Activated T-helper 17 cell treated with anti-CD3 and anti-CD28 coated beads, Interleukin-2, amount 50 U/mL, for 72 hours (primary cell): ENCODE data around the gene SOCS6. TPM values are rescaled to one million over a fixed set of nuclear protein-coding genes. Genes with fewer than 3 reads are reported as not detected.

Source experiments
- ATAC-seq: fragments of 150-1000 bp; cut with Tn5 transposase; replicated peaks from 2 replicates; pipeline ENCODE4 v1.10.0; 2021; ENCODE audit warnings: mild to moderate bottlenecking, moderate library complexity
- H3K27ac Mint-ChIP-seq: one replicate; pipeline ENCODE4 v1.8.0; 2022; ENCODE audit warnings: mixed read lengths
- H3K27me3 Mint-ChIP-seq: one replicate; pipeline ENCODE4 v1.8.0; 2022; ENCODE audit warnings: mixed read lengths
- H3K36me3 Mint-ChIP-seq: one replicate; pipeline ENCODE4 v1.8.0; 2022; ENCODE audit warnings: low read depth, mild to moderate bottlenecking, mixed read lengths
- H3K4me1 Mint-ChIP-seq: one replicate; pipeline ENCODE4 v1.8.0; 2022; ENCODE audit warnings: mixed read lengths
- H3K4me3 Mint-ChIP-seq: one replicate; pipeline ENCODE4 v1.8.0; 2022; ENCODE audit warnings: mild to moderate bottlenecking, mixed read lengths
- H3K9me3 Mint-ChIP-seq: one replicate; pipeline ENCODE4 v1.8.0; 2022; ENCODE audit warnings: mixed read lengths
- total RNA-seq, 2 donors: library from RNA; stranded (reverse); gene quantifications; one replicate each; pipeline ENCODE4 v1.2.3, GENCODE V29; 2022

Gene SOCS6
- total RNA-seq, 2 donors from 2014 or later, result 0.58 to 1.6 TPM

DNA sequence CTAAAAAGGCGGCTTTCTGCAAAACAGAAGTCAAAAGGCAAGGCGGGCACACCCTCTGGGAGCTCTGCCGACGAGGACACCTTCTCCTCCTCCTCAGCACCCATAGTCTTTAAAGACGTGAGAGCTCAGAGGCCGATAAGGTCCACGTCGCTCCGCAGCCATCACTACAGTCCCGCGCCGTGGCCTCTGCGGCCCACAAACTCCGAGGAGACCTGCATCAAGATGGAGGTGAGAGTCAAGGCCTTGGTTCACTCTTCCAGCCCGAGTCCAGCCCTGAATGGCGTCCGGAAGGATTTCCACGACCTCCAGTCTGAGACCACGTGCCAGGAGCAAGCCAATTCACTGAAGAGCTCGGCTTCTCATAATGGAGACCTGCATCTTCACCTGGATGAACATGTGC is 36.1 kb downstream of the SOCS6 start:
- peaks cover 5% of the 10 kb centered on the region for H3K27me3 Mint-ChIP-seq
- H3K9me3 Mint-ChIP-seq, result no peaks in the 10 kb centered on the region
- no peak overlapping the region for H3K27ac Mint-ChIP-seq
- no peak overlapping the region for H3K4me3 Mint-ChIP-seq
- no peaks in the 10 kb centered on the region for H3K36me3 Mint-ChIP-seq
- no peak for ATAC-seq
- H3K4me1 Mint-ChIP-seq, result no peaks in the 10 kb centered on the region

DNA sequence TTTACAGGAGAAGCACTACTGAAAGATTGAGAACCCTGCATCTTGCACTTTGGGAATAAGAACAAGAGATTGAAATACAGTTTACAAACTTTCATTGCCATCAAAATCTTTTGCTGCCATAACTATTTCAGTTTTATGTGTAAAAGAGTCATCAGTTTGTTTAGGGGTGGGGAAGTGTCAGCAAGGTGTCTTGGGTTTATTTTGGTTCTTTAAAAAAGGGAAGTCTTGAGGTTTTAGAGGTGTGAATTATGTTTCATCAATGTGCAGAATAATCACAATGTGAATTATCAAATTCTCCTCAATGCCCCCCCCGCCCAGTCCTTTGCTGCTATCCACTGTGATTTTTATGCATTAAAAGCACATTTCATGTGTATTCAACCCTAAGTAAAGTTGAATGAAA is 37.4 kb downstream of the SOCS6 start:
- H3K4me3 Mint-ChIP-seq, result no peak overlapping the region
- H3K27me3 Mint-ChIP-seq, result peaks cover 5% of the 10 kb centered on the region
- H3K9me3 Mint-ChIP-seq, result no peaks in the 10 kb centered on the region
- no peaks in the 10 kb centered on the region for H3K4me1 Mint-ChIP-seq
- H3K36me3 Mint-ChIP-seq, result no peaks in the 10 kb centered on the region
- no peak for ATAC-seq
- no peak overlapping the region for H3K27ac Mint-ChIP-seq

DNA sequence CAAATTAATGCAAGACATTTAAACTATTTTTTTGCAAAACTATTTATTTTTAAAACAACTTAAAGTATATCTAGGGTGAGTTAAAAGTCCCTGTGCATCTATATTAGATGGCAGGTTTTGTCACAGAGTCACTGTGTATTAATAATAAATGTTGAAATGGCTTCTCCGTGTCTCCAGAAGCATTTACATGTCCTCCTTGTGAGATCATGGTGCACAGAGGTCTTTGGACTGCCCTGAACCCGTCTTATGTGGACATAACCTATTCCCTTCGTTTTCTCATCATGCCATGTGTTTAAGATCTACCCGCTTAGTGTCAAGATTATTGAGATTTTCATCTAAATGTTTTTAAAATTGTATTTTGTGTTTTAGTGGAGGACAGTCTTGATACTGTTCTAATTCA is 39.3 kb downstream of the SOCS6 start:
- no peaks in the 10 kb centered on the region for H3K9me3 Mint-ChIP-seq
- no peak overlapping the region for H3K27ac Mint-ChIP-seq
- no peaks in the 10 kb centered on the region for H3K36me3 Mint-ChIP-seq
- ATAC-seq, result no peak
- no peaks in the 10 kb centered on the region for H3K4me1 Mint-ChIP-seq
- H3K4me3 Mint-ChIP-seq, result no peak overlapping the region
- peaks cover 5% of the 10 kb centered on the region for H3K27me3 Mint-ChIP-seq

DNA sequence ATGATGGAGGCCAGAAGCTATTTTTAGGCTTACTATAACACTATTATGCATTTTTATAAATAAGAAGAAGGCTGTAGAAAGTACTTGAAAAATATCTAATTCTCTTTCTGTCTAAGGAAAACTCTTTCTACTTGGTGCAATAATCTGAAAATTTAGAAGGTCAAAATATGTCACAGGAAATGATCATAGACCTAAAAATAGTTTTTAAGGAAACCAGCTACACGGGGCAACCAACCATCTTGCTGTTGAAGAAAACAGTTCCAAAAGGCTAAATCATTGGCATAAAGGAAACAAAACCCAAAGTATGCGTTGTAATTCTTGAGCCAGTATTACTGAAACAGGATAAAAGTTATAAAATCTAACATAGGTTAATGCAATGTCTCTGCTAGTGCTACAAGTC is 40.2 kb downstream of the SOCS6 start:
- Mint-ChIP-seq H3K27me3 (peaks cover 5% of the 10 kb centered on the region), H3K4me1 (no peaks in the 10 kb centered on the region), H3K9me3 (no peaks in the 10 kb centered on the region), H3K36me3 (no peaks in the 10 kb centered on the region), H3K27ac (no peak overlapping the region), H3K4me3 (no peak overlapping the region)
- ATAC-seq, result no peak

DNA sequence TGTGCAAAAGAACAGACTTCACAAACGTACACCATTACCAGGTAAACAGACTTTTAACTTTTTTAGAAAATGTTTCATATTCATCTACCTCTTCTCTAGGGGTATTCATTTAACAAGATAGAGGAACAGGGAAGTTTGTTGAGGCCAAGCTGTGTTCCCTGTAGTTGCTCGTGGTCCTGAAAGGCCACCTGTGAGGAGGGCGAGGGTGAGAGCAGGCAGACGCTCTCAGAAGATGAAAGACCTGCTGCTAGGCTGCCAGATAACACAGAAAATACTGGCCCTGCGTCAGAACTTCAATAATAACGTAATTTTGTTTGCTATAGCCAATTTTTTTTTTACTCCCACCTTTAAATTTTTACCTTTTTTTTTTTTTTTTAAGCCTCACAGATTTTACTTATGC is 42.0 kb downstream of the SOCS6 start:
- no peak for ATAC-seq
- no peaks in the 10 kb centered on the region for H3K9me3 Mint-ChIP-seq
- H3K36me3 Mint-ChIP-seq, result no peaks in the 10 kb centered on the region
- no peak overlapping the region for H3K4me3 Mint-ChIP-seq
- H3K4me1 Mint-ChIP-seq, result no peaks in the 10 kb centered on the region
- H3K27ac Mint-ChIP-seq, result no peak overlapping the region
- peaks cover 5% of the 10 kb centered on the region for H3K27me3 Mint-ChIP-seq

DNA sequence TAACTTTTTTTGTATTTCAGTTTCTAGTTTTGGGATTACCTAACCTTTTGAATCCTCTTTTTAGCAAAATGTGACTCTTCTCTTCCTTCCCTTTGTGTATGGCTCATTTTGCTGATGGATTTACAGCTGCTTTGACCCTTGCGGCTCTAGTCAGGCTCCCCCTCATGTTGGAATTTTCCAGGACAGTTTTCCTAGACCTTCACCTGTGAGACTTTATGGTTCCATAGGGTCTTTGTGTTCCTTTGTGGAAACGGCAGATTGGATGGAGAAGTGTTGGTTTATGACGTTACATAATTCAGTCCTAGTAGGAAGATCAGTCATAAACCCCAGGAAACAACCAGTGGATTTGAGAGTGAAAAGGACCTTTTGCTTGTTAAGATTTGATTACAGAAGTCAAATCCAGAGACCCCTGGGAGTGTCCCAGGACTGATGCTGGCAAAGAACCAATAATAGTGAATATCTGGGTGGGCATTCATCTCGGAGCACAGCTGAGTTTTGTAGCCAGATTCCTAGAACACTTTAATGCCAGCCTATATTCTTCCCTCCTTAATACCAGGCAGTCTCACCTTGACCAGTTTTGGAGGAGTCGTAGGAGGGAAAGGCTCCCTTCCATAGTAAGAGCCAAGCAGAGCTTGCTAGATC is 42.7 kb downstream of the SOCS6 start:
- Mint-ChIP-seq H3K9me3 (no peaks in the 10 kb centered on the region), H3K27ac (no peak overlapping the region), H3K4me1 (no peaks in the 10 kb centered on the region), H3K27me3 (peaks cover 5% of the 10 kb centered on the region), H3K4me3 (no peak overlapping the region), H3K36me3 (no peaks in the 10 kb centered on the region)
- no peak for ATAC-seq

DNA sequence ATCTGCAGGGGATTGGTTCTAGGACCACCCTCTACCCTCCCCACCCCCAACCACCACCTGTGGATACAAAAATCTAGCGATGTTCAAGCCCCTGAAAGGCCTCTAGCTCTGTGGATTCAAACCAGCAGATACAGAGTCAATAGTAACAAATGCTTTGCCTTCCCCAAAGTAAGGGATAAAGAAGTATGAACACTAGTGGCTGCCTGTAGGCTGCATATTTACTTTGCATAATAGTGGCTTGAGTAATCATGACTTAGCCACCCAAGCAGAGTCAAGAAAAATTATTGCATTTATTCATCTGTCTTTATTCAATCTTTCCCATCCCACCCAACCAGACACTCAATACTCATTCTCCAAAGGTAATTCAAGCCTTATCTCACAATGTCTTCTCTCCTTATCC is 43.8 kb downstream of the SOCS6 start:
- Mint-ChIP-seq H3K36me3 (no peaks in the 10 kb centered on the region), H3K4me3 (no peak overlapping the region), H3K27ac (no peak overlapping the region), H3K4me1 (no peaks in the 10 kb centered on the region), H3K27me3 (peaks cover 5% of the 10 kb centered on the region), H3K9me3 (no peaks in the 10 kb centered on the region)
- no peak for ATAC-seq

DNA sequence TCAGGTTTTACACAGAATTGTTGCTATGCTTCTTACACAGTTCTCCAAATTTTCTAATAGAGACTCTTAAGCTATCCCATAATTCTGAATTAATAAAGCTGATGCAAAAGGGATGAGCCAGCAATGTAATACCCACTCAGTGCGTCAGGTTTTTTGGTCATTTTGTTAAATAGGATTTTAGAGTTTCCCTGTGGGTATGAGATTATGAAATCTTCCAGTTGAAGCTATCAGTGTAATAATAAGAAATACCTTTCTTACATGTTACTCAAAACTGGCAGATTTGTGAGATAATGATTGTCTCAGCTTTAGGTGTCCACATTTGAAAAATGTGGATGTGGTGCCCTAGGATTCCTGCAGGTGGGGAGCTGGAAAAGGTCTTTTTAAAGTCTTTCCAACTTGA is 44.5 kb downstream of the SOCS6 start:
- H3K4me1 Mint-ChIP-seq, result no peaks in the 10 kb centered on the region
- H3K9me3 Mint-ChIP-seq, result no peaks in the 10 kb centered on the region
- H3K27ac Mint-ChIP-seq, result no peak overlapping the region
- no peaks in the 10 kb centered on the region for H3K36me3 Mint-ChIP-seq
- no peak overlapping the region for H3K4me3 Mint-ChIP-seq
- H3K27me3 Mint-ChIP-seq, result peaks cover 3% of the 10 kb centered on the region
- no peak for ATAC-seq

DNA sequence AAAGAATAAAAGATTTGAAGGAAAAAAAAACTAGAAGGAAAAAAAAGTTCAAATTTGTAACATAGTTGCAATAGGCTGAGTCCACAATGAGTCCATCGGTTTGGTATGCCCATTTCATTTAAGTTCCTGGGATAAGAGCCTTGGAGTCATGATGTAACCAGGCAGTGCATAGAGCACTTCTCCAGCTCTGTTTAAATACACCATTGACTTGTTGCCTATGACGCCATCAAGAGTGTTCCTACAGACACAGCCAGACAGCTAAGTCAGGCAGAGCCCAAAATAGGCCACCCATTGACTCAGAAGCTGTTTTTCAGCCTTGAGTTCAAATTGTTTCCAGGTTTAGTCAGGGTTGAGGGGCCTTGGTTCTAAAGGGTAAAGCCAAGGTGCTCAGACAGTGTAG is 44.9 kb downstream of the SOCS6 start:
- Mint-ChIP-seq H3K27ac (no peak overlapping the region), H3K4me1 (no peaks in the 10 kb centered on the region), H3K4me3 (no peak overlapping the region), H3K27me3 (no peaks in the 10 kb centered on the region), H3K36me3 (no peaks in the 10 kb centered on the region), H3K9me3 (no peaks in the 10 kb centered on the region)
- no peak for ATAC-seq

DNA sequence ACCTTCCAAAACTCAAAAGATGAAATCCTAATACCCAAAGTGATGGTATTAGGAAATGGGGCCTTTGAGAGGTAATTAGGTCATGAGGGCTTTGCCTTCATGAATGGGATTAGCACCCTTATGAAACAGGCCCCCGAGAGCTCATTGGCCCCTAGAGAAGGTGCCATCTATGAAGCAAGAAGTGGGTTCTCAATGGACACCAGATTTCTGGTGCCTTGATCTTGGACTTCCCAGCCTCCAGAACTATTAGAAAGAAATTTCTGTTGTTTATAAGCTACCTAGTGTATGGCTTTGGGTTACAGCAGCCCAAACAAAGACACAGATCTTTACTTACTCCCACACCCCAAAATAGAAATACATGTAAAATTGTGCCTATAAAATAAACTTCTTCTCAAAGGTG is 45.4 kb downstream of the SOCS6 start:
- Mint-ChIP-seq H3K9me3 (no peaks in the 10 kb centered on the region), H3K4me3 (no peak overlapping the region), H3K36me3 (no peaks in the 10 kb centered on the region), H3K27me3 (no peaks in the 10 kb centered on the region), H3K4me1 (no peaks in the 10 kb centered on the region), H3K27ac (no peak overlapping the region)
- ATAC-seq, result no peak

DNA sequence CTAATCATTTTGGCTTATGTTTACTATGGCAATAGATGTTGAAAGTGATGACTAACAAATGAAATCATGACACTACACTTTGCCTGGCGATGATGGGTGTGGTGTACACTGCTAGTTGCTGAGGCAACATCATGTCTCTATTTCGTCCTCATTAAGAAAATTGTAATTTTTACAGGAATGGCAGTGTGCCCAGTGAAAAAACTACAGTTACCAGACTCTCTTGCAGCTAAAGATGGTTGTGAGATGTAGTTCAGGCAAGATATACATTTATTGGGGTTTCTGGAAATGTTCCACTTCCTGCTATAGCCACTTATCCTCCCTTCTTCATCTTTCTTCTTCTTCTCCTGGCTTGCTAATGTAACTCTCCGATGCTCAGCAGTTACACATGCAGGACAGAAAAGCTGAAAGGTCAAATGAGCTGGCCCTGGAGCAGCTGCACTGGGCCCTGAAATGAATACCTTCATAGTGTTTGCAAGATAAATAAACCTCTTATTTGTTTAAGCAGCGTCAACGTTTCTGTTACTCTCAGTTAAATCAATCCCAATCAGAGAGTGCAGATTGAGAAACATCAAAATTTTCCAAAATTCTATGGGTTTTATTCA is 46.0 kb downstream of the SOCS6 start:
- Mint-ChIP-seq H3K9me3 (no peaks in the 10 kb centered on the region), H3K27ac (no peak overlapping the region), H3K27me3 (no peaks in the 10 kb centered on the region), H3K36me3 (no peaks in the 10 kb centered on the region), H3K4me1 (no peaks in the 10 kb centered on the region), H3K4me3 (no peak overlapping the region)
- no peak for ATAC-seq

DNA sequence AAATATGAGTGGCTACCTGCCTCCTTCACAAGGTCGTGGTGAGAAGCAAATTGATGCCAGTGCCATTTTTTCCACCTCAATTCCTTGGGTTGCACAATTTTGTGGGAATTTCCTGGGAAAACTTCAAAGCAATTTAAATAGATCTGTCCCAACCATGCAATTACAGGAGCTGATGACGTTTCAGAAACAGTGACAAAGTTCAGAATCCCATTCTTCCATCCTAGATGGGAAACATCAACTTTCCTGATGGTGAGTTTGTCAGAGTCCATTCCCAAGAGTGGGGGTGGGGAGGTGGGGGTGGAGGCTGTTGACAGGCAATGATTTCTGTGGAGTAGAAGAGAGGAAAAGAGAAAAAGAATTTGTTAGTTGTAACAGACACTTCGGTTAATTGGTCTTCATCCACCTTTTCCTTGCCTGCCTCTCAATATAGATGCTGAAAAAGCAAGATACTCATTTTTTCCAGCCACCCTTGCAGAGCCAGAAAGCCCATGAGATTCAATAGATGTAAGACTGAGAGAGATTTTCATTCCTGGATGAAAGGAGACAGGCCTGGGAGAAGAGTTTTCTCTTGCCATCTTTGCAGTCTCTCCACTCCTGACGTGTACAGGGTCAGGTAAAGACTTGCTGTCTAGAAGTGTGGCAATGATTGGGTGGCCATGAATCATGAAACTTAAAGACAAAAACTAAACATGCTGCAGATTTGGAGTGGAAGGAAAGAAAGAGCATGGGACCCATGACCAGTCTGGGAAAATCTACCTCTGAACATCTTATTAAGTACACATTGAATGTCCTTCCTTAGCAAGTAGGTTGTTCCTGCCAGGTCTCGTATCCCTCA is 47.3 kb downstream of the SOCS6 start:
- ATAC-seq, result no peak
- Mint-ChIP-seq H3K36me3 (no peaks in the 10 kb centered on the region), H3K27me3 (no peaks in the 10 kb centered on the region), H3K4me3 (no peak overlapping the region), H3K4me1 (no peaks in the 10 kb centered on the region), H3K27ac (no peak overlapping the region), H3K9me3 (no peaks in the 10 kb centered on the region)

DNA sequence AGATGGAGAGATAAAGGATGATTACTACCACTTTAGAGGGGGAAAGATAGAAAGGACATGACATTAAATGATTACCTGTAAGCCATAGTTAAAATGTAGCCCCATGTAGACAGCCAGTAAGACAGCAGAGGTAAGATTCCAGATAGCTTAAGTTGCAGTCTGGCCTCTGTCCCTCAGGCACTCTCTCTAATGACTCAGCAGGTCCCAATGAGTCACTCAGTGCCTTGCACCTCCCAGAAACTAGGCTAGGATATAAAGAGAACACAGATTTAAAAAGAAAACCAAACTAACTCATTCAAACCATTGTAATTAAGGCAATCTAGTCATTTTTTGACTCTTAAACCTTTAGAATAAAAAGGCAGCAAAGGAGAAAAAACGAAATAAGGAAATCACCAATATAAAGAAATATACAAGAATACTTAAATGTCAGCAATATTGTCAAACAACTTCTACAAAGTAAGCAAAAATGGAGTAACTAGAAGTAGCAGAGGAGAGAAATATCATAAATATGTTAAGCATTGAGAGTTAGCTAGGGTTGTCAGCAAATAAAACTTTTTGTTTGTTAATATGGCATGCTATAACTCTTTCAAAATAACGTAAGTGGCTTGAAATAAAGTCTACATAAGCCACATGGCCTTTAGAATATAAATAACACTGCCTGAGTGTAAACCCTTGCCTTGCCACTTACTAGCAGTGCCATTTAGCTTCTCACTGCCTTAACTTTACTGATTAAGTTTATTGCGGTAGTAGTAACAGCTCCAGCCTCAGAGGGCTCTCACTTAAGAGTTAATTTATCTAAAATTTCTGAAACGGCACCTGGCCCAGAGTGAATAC is 48.5 kb downstream of the SOCS6 start:
- Mint-ChIP-seq H3K9me3 (no peaks in the 10 kb centered on the region), H3K4me3 (no peak overlapping the region), H3K4me1 (no peaks in the 10 kb centered on the region)

DNA sequence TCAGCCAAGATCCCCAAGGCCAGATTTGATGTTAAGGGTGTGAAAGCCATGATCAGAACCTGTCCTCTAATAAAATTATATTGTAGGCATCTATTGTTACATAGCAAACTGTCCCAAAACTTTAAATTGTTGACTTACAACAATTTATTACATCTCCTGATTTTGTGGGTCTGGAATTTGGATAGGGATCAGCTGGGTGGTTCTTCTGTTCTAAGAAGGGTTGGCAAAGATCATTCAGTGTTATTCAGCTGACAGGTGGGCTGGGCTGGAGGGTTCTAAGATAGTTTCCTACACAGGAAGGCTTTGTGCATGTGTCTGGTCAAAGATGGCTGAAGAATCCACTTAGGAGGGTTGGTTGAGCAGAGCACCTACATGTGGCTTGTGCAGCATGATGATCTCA is 50.0 kb downstream of the SOCS6 start:
- no peak overlapping the region for H3K27ac Mint-ChIP-seq
- no peaks in the 10 kb centered on the region for H3K36me3 Mint-ChIP-seq
- H3K9me3 Mint-ChIP-seq, result no peaks in the 10 kb centered on the region
- H3K4me1 Mint-ChIP-seq, result no peaks in the 10 kb centered on the region
- no peak for ATAC-seq
- H3K4me3 Mint-ChIP-seq, result no peak overlapping the region
- H3K27me3 Mint-ChIP-seq, result no peaks in the 10 kb centered on the region

More for the DNA sequence above, 48.5 kb downstream of the SOCS6 start:
- Mint-ChIP-seq H3K27ac (no peak overlapping the region), H3K27me3 (no peaks in the 10 kb centered on the region), H3K36me3 (no peaks in the 10 kb centered on the region)
- ATAC-seq, result peak; percentile 67
